GM18907 (cell line): ENCODE results near the gene AFAP1L1.

ENCODE experiments used
- ATAC-seq: cut with Tn5 transposase; IDR thresholded peaks from one replicate; pipeline ENCODE4 v1.9.1; 2021; ENCODE audit warnings: mild to moderate bottlenecking, moderate library complexity; ENCODE audit not compliant: unreplicated experiment

Gene AFAP1L1

DNA sequence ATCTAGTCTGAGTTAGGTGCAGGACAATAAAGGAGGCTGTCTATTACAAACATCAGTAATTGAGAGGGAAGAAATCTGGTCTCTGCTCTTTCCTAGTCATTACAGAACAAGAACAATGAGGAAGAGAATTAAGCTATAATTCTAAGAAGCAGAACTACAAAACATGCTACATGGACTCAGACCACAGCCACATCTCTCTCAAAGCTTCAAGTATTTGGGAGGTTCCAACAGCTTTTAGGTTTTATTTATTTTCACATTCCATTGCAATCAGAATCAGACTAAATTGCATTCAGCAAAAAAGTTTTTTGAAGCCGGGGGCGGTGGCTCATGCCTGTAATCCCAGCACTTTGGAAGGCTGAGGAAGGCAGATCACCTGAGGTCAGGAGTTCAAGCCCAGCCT is 72.5 kb downstream of the AFAP1L1 start:
- no peak for ATAC-seq

DNA sequence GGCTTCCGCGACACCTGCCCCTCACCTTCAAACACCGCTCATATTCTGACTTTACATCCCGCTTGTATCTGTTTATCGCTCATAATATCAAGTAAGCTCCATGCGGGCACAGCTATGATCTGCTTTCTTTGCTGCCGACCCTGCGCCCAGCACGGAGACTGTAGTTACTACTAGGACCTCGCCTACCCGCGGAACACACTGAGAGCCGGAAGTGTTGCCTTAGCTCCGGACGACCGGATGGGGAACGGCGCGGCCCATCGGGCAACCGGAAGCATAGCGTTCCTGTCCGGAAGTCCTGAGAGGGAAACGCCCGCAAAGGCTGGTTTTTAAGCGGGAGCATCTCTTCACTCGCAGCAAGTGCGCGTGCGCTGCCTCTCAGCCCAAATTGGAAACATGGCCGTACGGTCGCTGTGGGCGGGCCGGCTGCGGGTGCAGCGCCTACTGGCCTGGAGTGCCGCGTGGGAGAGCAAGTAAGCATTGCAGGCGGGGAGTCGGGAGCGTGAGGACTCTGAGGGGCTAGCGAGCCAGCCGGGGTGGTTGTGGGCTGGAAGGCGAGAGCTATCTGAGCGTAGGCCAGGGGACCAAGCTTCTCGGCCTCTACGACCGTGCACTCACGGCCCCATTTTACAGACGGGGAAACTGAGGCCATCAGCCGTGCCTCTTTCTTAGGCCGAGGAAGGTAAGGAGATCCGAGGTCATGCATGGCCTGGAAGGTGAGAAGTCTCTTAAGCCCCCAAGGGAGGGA is 73.7 kb downstream of the AFAP1L1 start, which contains the start of gene GRPEL2:
Gene GRPEL2, plus strand, starts transcription at position 353 of the 745 bp plus-strand sequence. Its CDS starts 41 bp downstream, at position 394.
- peak; percentile 98 for ATAC-seq

- ATAC-seq = peak; percentile 8
These were observed 74.2 kb downstream of the AFAP1L1 start for GRCh38 chr5:149345892-149346222.

- ATAC-seq = no peak
These were observed 76.9 kb downstream of the AFAP1L1 start for GRCh38 chr5:149348518-149348917.

GRCh38 chr5:149349382-149349781 is 77.7 kb downstream of the AFAP1L1 start:
- ATAC-seq = no peak

GRCh38 chr5:149352169-149352568 is 80.5 kb downstream of the AFAP1L1 start:
- ATAC-seq = no peak

GRCh38 chr5:149353911-149354310 is 82.3 kb downstream of the AFAP1L1 start:
- no peak for ATAC-seq

- ATAC-seq = no peak
These were observed 84.0 kb downstream of the AFAP1L1 start for GRCh38 chr5:149355688-149356087.

- no peak for ATAC-seq
These were observed 84.7 kb downstream of the AFAP1L1 start for GRCh38 chr5:149356391-149356790.

- ATAC-seq = peak; percentile 99
These were observed 86.0 kb downstream of the AFAP1L1 start, which contains the start of gene PCYOX1L for GRCh38 chr5:149357370-149358293. Gene PCYOX1L (plus strand): TSS chr5:149358046. CDS start chr5:149358069, 23 bp downstream.

- peak; percentile 22 for ATAC-seq
These were observed 86.6 kb downstream of the AFAP1L1 start for GRCh38 chr5:149358294-149358651.

DNA sequence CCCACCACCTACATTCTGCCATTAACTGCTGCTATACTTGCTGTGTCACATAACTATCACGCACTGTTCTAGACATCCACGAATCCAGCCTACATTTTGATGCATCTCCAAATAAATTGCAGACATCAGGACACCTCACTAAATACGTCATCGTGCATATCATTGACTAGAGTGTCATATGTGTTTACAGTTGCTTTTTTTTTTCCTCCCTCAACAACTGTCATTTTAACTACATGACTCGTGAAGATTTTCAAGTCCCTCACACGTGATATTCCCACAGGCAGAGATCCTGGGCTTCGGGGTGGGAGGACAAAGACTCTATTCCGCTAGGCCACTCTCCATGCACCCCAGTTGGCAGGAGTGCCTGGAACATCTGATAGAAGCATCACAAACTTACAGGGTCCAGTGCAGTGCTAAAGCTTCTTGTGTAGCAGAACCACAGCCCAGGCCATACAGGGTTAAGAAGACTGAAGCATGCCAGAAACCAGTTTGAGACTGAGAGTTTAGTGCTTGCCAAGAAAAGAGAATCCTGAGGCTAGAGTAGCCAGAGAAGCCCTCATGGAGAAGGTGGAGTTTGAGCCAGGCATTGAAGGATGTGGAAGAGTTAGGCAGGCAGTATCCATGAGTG is 87.3 kb downstream of the AFAP1L1 start:
- no peak for ATAC-seq

- ATAC-seq = no peak
These were observed 88.6 kb downstream of the AFAP1L1 start for GRCh38 chr5:149360272-149360671.

GRCh38 chr5:149362541-149362940 is 90.9 kb downstream of the AFAP1L1 start:
- ATAC-seq = no peak

- no peak for ATAC-seq
These were observed 91.7 kb downstream of the AFAP1L1 start for GRCh38 chr5:149363358-149363757.

DNA sequence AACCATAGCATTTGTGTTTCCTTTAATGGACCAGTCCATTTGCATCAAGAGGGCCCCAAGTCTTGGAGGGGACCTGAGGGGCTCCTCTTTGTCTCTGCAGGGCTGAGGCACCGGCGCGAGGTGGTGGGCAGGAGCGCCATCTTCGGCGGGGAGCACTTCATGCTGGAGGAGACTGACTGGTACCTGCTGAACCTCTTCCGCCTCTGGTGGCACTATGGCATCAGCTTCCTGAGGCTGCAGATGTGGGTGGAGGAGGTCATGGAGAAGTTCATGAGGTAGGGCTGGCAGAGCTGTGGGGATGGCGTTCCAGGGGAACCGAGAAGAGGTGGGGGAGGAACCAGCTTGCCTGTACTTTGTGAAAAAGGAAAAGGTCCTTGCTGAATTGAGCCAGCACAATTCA is 92.3 kb downstream of the AFAP1L1 start:
- ATAC-seq = no peak

DNA sequence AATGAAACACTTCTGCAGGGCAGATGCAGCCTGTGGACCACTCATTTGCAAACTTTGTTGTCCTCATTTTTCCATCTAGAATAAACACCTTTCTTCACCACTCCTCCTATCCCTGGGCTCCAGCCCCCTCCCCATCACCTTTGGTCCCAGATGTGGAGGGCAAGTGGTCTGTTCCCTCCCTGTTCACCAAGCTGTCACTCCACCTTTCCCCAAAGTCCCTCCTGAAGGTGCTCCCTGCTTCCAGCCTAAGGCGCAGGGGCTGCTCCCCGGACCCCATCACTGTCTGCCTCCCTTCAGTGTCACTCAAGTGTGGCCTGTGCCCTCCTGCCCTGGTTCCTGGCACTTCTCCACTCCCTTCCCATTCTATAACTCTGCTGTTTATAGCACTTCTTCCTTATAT is 93.1 kb downstream of the AFAP1L1 start:
- ATAC-seq = no peak

- ATAC-seq = no peak
These were observed 93.8 kb downstream of the AFAP1L1 start for GRCh38 chr5:149365418-149365817.

DNA sequence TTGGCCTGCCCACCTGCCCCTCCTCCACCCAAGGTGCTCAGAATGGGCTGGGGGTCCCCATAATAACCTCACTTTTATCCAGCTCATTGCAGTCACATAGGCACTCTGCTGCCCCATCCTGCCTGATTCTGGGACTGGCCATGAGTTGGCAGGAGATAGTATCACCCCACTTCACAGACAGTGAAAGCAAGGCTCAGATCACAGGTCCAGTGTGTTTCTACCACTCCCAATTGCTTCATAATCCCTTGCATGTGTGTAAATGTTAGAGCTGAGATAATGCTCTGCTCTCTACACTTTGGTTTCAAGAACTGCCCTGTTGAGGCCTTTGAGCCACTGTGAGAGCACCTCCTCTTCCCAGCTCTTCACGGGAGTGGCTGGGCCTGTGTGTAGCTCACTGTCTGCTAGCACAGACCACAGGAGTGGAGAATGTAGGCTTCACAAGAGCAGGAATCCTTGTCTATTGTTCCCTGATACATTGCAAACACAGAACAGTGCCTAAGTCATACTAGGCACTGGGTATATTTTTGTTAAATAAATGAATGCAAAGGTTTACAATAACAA is 94.6 kb downstream of the AFAP1L1 start:
- no peak for ATAC-seq

- ATAC-seq = peak; percentile 65
These were observed 95.8 kb downstream of the AFAP1L1 start for GRCh38 chr5:149367249-149367971.
